GM12865 (cell line): ENCODE data around the gene NME7.
"Not testable (repeated sequence)": the region's sequence is repeated elsewhere in the genome, so short reads cannot be mapped to it uniquely, and the experiment has no call there.

Experiments
- DNase-seq: peaks from one replicate; pipeline ENCODE4 v3.0.0; 2010; ENCODE audit warnings: low read depth
- H3K4me3 ChIP-seq: 2 replicates; pipeline ENCODE4 v1.5.1; 2011; ENCODE audit warnings: mild to moderate bottlenecking, low read depth, low read length, control low read depth
- CTCF ChIP-seq: IDR thresholded peaks from 2 replicates; pipeline ENCODE4 v1.5.1; 2011; ENCODE audit warnings: low read length, control low read depth, low read depth, inconsistent platforms; ENCODE audit not compliant: insufficient read depth; ENCODE audit errors: missing control alignments

The NME7 gene

GRCh38 chr1:169300854-169301253, 66.7 kb downstream of the NME7 start:
- TF ChIP-seq CTCF, result no peak
- no peak overlapping the region for H3K4me3 ChIP-seq
- no peak for DNase-seq

GRCh38 chr1:169298441-169298840, 69.2 kb downstream of the NME7 start:
- no peak overlapping the region for H3K4me3 ChIP-seq
- DNase-seq, result no peak
- no peak for TF ChIP-seq CTCF

- TF ChIP-seq CTCF, result no peak
- H3K4me3 ChIP-seq, result no peak overlapping the region
- DNase-seq, result no peak
These were observed 71.8 kb downstream of the NME7 start for GRCh38 chr1:169295846-169296245.

- no peak overlapping the region for H3K4me3 ChIP-seq
- no peak for TF ChIP-seq CTCF
- no peak for DNase-seq
These were observed 72.2 kb downstream of the NME7 start for GRCh38 chr1:169295425-169295824.

- TF ChIP-seq CTCF, result no peak
- H3K4me3 ChIP-seq, result no peak overlapping the region
- DNase-seq, result no peak
These were observed 78.6 kb downstream of the NME7 start for GRCh38 chr1:169289016-169289415.

GRCh38 chr1:169288011-169288414, 79.6 kb downstream of the NME7 start:
- no peak for TF ChIP-seq CTCF
- DNase-seq, result no peak

GRCh38 chr1:169287280-169287679, 80.3 kb downstream of the NME7 start:
- H3K4me3 ChIP-seq, result no peak overlapping the region
- no peak for TF ChIP-seq CTCF
- DNase-seq, result no peak

More at GRCh38 chr1:169288011-169288414, 79.6 kb downstream of the NME7 start:
- H3K4me3 ChIP-seq, result no peak overlapping the region

- H3K4me3 ChIP-seq, DNase-seq: not testable (repeated sequence)
These were observed 86.0 kb downstream of the NME7 start for GRCh38 chr1:169281562-169281961.
